PC-3 (cell line): ENCODE data around the gene ZFPM1. TPM values are rescaled to one million over a fixed set of nuclear protein-coding genes. Genes with fewer than 3 reads are reported as not detected.
"Not testable (repeated sequence)": the region's sequence is repeated elsewhere in the genome, so short reads cannot be mapped to it uniquely, and the experiment has no call there.

ENCODE experiments used
- ATAC-seq: fragments of 200-7000 bp; cut with Tn5 transposase; 2 replicates; pipeline ENCODE4 v1.9.1; 2020; ENCODE audit warnings: mild to moderate bottlenecking, moderate library complexity
- BruUV-seq: library from RNA; stranded (reverse); fragments of 400-500 nt; replicated peaks from 2 replicates; lab custom pipeline; 2021; lab: Mats Ljungman, UMichigan
- CTCF ChIA-PET: fragments of 300-600 bp; sonication (Branson Sonifier 250); formaldehyde crosslinking; loops from one replicate; lab custom pipeline; 2022; ENCODE audit warnings: antibody characterized with exemption; lab: Charles Lee
- POLR2A ChIA-PET: fragments of 300-600 bp; sonication (Branson Sonifier 250); formaldehyde crosslinking; loops from one replicate; lab custom pipeline; 2022; ENCODE audit warnings: antibody characterized with exemption; ENCODE audit not compliant: unreplicated experiment; lab: Charles Lee
- DNase-seq: peaks from one replicate; pipeline ENCODE4 v3.0.0-alpha.2; 2015
- H2AFZ ChIP-seq: fragments of 300-600 bp; sonication (generic); 2 replicates; pipeline ENCODE4 v1.6.0; 2016; ENCODE audit warnings: antibody characterized with exemption, low read length
- H3F3A ChIP-seq: fragments of 300-600 bp; sonication (generic); one replicate; pipeline ENCODE4 v1.6.0; 2017; ENCODE audit warnings: antibody characterized with exemption, low read length, control low read depth, mild to moderate bottlenecking; ENCODE audit not compliant: unreplicated experiment
- H3K27ac ChIP-seq: fragments of 300-600 bp; sonication (generic); 2 replicates; pipeline ENCODE4 v1.5.1; 2016; ENCODE audit warnings: mild to moderate bottlenecking, low read length
- H3K27me3 ChIP-seq: fragments of 300-600 bp; sonication (generic); 2 replicates; pipeline ENCODE4 v1.6.1; 2016; ENCODE audit warnings: low read length, mixed read lengths
- H3K36me3 ChIP-seq: fragments of 300-600 bp; sonication (generic); 2 replicates; pipeline ENCODE4 v1.6.1; 2016; ENCODE audit warnings: low read depth, mixed run types, low read length, mixed read lengths
- H3K4me1 ChIP-seq: fragments of 300-600 bp; sonication (generic); 2 replicates; pipeline ENCODE4 v1.5.1; 2016; ENCODE audit warnings: low read length; ENCODE audit not compliant: insufficient read depth
- H3K4me2 ChIP-seq: fragments of 300-600 bp; sonication (generic); 2 replicates; pipeline ENCODE4 v1.6.0; 2016; ENCODE audit warnings: low read length
- H3K4me3 ChIP-seq: fragments of 300-600 bp; sonication (generic); 2 replicates; pipeline ENCODE4 v1.5.1; 2016; ENCODE audit warnings: mild to moderate bottlenecking, low read length, mixed read lengths
- H3K79me2 ChIP-seq: fragments of 300-600 bp; sonication (generic); 2 replicates; pipeline ENCODE4 v1.6.1; 2017; ENCODE audit warnings: low read length, mixed read lengths
- H3K9ac ChIP-seq: fragments of 300-600 bp; sonication (generic); 2 replicates; pipeline ENCODE4 v1.6.0; 2016; ENCODE audit warnings: mild to moderate bottlenecking, low read length
- H3K9me2 ChIP-seq: fragments of 300-600 bp; sonication (generic); replicated peaks from 2 replicates; pipeline ENCODE4 v1.6.1; 2016; ENCODE audit warnings: mixed run types, low read length, mixed read lengths
- H3K9me3 ChIP-seq: fragments of 300-600 bp; sonication (generic); 2 replicates; pipeline ENCODE4 v1.6.1; 2016; ENCODE audit warnings: low read length, mixed read lengths
- H4K20me1 ChIP-seq: fragments of 300-600 bp; sonication (generic); 2 replicates; pipeline ENCODE4 v1.6.1; 2016; ENCODE audit warnings: low read length, mixed read lengths
- EZH2 ChIP-seq: fragments of 300-600 bp; sonication (generic); IDR thresholded peaks from one replicate; pipeline ENCODE4 v1.6.1; 2017; ENCODE audit warnings: antibody characterized with exemption, mild to moderate bottlenecking, low read length; ENCODE audit not compliant: unreplicated experiment
- EZH2phosphoT487 ChIP-seq: fragments of 300-600 bp; sonication (generic); IDR thresholded peaks from 2 replicates; pipeline ENCODE4 v1.6.1; 2018; ENCODE audit warnings: mild to moderate bottlenecking, antibody characterized with exemption, low read length, borderline replicate concordance
- intact Hi-C: fragments of 100-400 bp; cut with micrococcal nuclease; formaldehyde crosslinking; loops from 2 replicates; pipeline ENCODE4 v1.9.0; 2023
- total RNA-seq: library from RNA; depleted of rRNA; stranded (reverse); fragments of >200 nt; gene quantifications from 2 replicates; pipeline ENCODE4 v1.2.3, GENCODE V29; 2014
- TF ChIP-seq, protein P1 (sequence below): fragments of 300-600 bp; sonication (generic); conservative IDR thresholded peaks from 2 replicates; pipeline ENCODE4 v1.5.1; 2017; ENCODE audit warnings: antibody characterized with exemption, low read depth, mild to moderate bottlenecking, low read length

The ZFPM1 gene
- total RNA-seq, 1 experiment from 2014 or later: 4.6 TPM

DNA sequence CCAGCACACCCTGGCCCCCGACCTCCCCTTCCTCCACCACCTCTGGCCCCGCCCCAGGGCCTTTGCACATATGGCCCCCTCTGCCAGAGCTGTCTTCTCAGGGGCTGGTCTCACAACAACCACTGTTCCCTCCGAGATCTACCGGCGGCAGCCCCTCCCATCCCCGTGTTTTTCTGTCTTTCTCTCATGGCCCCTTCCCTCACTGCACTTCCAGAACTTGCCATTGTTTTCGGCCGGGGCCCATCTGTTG is 30.2 kb downstream of the ZFPM1 start:
- ATAC-seq (no peak), DNase-seq (no peak)
- intact Hi-C loops: no loop called here
- H3K79me2 ChIP-seq: no peaks in the 10 kb centered on the region
- no peaks in the 10 kb centered on the region for H3K27me3 ChIP-seq
- H3K9ac ChIP-seq: no peak overlapping the region
- no peak overlapping the region for H3K4me2 ChIP-seq
- no peak overlapping the region for H3K27ac ChIP-seq
- H2AFZ ChIP-seq: no peak overlapping the region
- H3K4me1 ChIP-seq: no peaks in the 10 kb centered on the region
- BruUV-seq: no TSS peak
- ChIA-PET POLR2A (no interaction called here), CTCF (no interaction called here)
- H3K4me3 ChIP-seq: no peak overlapping the region
- no peaks in the 10 kb centered on the region for H3K9me2 ChIP-seq
- H3F3A ChIP-seq: no peaks in the 10 kb centered on the region
- H3K9me3 ChIP-seq: no peaks in the 10 kb centered on the region
- H4K20me1 ChIP-seq: no peaks in the 10 kb centered on the region
- no peak for TF ChIP-seq EZH2
- no peaks in the 10 kb centered on the region for H3K36me3 ChIP-seq

DNA sequence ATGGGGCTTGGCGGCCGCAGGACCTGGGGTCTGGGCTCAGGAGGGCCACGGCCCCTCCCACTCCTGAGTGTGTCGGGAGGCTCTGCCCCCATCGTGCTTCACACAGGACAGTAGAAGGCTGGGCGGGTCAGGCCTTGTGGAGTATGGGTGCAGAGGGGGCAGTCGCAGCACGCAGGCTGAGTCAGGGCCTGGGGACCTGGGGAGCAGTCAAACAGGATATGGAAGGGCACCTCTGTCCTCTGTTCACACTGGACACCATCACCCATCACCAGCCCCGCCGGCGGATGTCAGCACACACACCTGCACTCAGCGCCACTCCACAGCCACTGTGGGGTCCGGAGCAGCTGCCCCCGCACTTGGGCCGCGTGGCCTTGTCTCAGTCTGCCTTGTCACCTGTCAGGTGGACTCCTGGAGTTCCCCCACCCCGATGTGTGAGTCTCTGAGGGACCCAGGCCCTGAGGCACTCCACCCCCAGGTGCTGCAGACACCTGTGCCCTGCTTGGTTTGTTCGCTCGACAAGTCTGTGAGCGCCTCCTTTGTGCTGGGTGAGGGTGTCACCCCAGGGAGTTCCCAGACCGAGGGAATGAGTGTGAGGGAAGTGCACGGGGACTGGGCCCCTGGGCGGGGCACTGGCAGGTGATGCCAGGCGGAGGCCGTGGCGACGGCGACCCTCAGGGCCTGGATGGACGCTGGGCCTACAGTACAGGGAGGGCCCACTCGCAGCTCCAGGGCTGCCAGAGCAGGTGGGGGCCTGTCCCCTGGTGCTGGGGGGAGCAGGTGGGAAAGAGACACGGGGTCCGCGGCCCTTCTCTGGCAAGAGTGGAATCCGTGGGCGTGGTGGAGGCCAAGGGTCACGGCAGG is 31.7 kb downstream of the ZFPM1 start:
- Histone ChIP-seq H4K20me1 (no peaks in the 10 kb centered on the region), H3K4me3 (no peak overlapping the region), H3K9me2 (no peaks in the 10 kb centered on the region), H3K36me3 (no peaks in the 10 kb centered on the region), H3K79me2 (no peaks in the 10 kb centered on the region), H3F3A (no peaks in the 10 kb centered on the region), H3K27me3 (no peaks in the 10 kb centered on the region), H3K9me3 (no peaks in the 10 kb centered on the region), H3K9ac (no peak overlapping the region), H2AFZ (no peak overlapping the region), H3K27ac (no peak overlapping the region), H3K4me1 (no peaks in the 10 kb centered on the region), H3K4me2 (no peak overlapping the region)
- POLR2A ChIA-PET: no interaction called here
- BruUV-seq: no TSS peak
- intact Hi-C loops: no loop called here
- DNase-seq (no peak), ATAC-seq (no peak)
- CTCF ChIA-PET: no interaction called here
- TF ChIP-seq, protein P1, sequence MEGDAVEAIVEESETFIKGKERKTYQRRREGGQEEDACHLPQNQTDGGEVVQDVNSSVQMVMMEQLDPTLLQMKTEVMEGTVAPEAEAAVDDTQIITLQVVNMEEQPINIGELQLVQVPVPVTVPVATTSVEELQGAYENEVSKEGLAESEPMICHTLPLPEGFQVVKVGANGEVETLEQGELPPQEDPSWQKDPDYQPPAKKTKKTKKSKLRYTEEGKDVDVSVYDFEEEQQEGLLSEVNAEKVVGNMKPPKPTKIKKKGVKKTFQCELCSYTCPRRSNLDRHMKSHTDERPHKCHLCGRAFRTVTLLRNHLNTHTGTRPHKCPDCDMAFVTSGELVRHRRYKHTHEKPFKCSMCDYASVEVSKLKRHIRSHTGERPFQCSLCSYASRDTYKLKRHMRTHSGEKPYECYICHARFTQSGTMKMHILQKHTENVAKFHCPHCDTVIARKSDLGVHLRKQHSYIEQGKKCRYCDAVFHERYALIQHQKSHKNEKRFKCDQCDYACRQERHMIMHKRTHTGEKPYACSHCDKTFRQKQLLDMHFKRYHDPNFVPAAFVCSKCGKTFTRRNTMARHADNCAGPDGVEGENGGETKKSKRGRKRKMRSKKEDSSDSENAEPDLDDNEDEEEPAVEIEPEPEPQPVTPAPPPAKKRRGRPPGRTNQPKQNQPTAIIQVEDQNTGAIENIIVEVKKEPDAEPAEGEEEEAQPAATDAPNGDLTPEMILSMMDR: no peak
- TF ChIP-seq EZH2 (no peak), EZH2phosphoT487 (no peak)

DNA sequence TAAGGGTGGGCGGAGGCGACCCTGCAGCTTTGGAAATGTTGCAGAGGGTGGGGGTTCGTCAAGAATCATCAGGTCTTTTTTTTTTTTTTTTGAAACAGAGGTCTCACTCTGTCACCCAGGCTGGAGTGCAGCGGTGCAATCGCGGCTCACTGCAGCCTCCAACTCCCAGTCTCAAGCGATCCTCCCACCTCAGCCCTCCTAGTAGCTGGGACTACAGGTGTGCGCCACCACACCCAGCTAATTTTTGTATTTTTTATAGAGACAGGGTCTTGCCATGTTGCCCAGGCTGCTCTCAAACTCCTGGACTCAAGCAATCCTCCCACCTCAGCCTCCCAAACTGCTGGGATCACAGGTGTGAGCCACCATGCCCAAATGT is 32.3 kb downstream of the ZFPM1 start:
- POLR2A ChIA-PET, BruUV-seq: not testable (repeated sequence)

More for the DNA sequence above, 32.3 kb downstream of the ZFPM1 start:
- H3K4me1 ChIP-seq, H2AFZ ChIP-seq, H3K9me3 ChIP-seq, CTCF ChIA-PET, H3F3A ChIP-seq, H3K9ac ChIP-seq, H4K20me1 ChIP-seq, H3K9me2 ChIP-seq, H3K79me2 ChIP-seq, H3K27ac ChIP-seq, H3K4me2 ChIP-seq, DNase-seq, intact Hi-C loops, H3K27me3 ChIP-seq, H3K36me3 ChIP-seq, H3K4me3 ChIP-seq, ATAC-seq: not testable (repeated sequence)
